GM19328 (cell line): ENCODE data around the gene ORC1.
"Not testable (repeated sequence)": the region's sequence is repeated elsewhere in the genome, so short reads cannot be mapped to it uniquely, and the experiment has no call there.

Source experiments
- ATAC-seq: cut with Tn5 transposase; IDR thresholded peaks from one replicate; pipeline ENCODE4 v1.9.1; 2021; ENCODE audit warnings: mild to moderate bottlenecking, moderate library complexity; ENCODE audit not compliant: unreplicated experiment

ORC1 gene

DNA sequence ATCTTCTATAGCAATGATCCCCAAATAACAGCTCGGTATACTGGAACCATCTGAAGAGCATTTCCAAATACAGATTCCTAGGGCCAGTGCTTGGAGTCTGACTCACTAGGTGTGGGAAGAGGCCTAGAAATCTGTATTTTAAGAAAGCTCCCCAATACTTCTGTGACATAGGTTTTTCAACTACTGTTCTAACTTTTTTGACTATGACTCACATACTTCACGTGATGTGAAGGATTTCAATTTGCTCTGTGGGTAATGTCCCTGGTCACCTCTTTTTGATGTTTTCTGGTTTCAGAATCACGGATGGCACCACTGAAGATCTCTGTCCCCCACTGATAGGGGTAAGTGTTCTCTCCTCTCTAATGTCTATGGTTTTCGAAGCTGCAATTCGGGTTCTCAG is 11.0 kb downstream of the ORC1 start:
- no peak for ATAC-seq

- ATAC-seq, result no peak
Measured at GRCh38 chr1:52386458-52386857, 17.8 kb downstream of the ORC1 start.

DNA sequence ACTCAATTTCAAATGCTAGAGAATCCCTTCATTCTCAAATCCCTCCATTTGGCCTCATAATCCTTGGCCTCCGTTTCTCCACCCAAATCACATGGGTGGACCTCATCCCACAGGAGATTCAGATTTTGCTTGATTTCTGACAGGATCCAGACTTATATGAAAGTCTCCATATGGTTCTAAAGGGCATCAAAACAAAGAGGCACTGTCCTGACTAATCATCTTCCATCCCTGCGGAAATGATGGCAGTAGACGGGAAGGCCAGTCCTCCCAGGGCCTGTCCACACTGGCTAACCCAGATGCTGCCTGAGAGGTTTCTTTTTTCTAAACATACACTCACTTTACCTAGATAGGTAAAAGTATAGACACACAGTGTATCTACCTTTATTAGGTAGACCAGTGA is 18.8 kb downstream of the ORC1 start:
- no peak for ATAC-seq

DNA sequence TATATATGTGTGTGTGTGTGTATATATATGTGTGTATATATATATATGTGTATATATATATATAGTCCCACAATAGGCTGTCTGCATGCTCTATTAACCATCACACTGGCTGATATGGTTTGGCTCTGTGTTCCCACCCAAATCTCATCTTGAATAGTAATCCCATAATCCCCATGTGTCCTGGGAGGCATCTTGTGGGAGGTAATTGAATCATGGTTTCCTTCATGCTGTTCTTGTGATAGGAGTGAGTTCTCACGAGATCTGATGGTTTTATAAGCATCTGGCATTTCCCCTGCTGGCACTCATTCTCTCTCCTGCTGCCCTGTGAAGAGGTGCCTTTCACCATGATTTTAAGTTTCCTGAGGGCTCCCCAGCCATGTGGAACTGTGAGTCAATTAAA is 34.4 kb downstream of the ORC1 start:
- ATAC-seq, result not testable (repeated sequence)

GRCh38 chr1:52368383-52369172 is 35.6 kb downstream of the ORC1 start:
- ATAC-seq, result no peak

- no peak for ATAC-seq
Measured at GRCh38 chr1:52367272-52367671, 37.0 kb downstream of the ORC1 start.

GRCh38 chr1:52366517-52366827 is 37.8 kb downstream of the ORC1 start:
- ATAC-seq, result no peak

GRCh38 chr1:52365746-52366516 is 38.3 kb downstream of the ORC1 start, which contains the start of gene CC2D1B:
CC2D1B (minus strand) TSS chr1:52366205; CDS start chr1:52364620, 1,585 bp downstream.
- ATAC-seq, result peak; percentile 94

- ATAC-seq, result no peak
Measured at GRCh38 chr1:52365071-52365745, 39.0 kb downstream of the ORC1 start.

DNA sequence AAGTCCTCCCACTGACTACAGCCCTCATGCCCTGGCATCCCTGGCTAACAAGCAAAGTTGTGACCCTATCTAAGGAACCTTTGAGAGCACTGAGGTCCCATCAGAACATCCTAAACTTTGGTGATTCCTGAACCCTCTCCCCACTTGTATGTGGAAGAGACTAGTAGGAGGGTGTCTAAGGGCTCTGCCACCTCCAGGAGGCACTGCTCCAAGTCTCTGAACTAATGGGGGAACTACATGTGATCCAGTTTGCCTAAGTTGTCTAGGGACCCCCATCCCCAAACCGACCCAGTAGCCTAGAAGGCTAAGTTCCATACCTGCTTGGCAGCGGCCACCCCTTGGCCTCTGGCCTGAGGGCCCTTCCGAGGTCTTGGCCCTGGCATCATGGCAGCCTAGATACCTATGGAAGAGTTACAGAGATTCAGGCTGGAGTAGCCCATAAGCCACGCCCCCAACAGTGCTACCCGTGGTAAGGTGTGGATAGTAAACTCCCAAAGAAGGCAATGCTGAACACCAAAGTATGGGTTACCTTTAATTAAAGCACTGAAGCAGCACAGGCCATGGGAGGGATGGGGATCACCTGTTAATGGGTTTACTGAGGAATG is 39.9 kb downstream of the ORC1 start:
- ATAC-seq, result no peak

DNA sequence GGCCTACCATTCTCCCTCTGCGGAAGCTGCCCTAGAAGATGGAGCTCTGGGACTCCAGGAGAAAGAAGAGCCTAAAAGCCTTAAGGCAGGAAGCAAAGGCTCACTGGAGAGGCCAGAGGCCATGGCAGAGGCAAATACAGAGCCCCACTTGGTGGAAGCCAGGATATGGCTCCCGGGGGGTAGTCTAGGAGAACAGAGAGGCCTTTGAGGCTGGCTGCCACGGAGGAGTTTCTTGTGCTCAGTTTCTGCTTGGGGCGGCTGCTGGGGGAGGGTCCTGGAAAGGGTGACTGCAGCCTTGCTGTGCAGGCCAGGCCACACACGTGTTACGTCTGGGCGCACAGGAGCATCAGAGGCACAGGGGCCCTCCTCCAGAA is 43.6 kb downstream of the ORC1 start:
- no peak for ATAC-seq

DNA sequence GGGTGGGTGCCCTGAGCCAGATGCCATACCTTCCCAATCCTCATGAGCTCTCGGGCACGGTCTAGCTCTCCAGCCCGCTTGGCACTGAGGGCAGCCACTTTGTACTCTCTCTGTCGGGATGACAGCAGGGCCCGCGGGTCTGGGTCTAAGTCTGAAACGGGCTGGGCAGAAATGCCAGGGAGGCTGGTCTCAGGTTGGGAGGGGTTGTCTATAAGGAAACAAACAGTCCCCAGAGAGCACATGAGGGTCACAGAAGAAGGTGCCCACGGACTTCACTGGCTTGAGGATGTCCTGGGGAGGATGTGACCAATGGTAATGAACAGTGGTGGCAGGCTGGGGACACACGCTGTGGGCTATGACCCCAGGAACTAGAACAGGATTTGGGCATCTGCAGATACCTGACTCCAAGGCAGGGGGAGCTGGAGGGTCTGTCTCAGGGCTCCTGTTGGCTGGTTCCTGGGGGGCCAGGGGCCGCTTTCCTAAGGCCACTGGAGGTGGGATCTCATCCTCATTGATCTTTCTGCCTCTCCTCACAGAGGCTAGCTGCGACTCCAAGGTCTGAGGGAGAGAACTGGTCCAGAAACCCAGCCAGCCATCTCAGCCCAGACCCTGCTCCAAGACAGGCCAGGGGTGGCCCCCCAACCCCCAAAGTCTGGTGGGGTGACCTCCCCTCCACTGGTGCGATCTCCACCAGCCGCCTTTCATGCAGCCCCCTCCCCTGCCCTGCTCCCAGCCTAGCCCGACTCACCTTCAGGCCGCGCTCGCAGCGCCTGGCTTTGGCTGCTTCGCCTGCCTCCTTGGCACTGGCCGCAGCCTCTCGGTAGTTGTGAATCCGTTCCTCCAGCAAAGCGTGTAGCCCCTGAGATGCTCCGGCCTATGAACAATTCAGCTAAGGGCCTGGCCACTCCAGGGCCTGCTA is 44.3 kb downstream of the ORC1 start:
- no peak for ATAC-seq

- ATAC-seq, result no peak
Measured at GRCh38 chr1:52358851-52359497, 45.2 kb downstream of the ORC1 start.

DNA sequence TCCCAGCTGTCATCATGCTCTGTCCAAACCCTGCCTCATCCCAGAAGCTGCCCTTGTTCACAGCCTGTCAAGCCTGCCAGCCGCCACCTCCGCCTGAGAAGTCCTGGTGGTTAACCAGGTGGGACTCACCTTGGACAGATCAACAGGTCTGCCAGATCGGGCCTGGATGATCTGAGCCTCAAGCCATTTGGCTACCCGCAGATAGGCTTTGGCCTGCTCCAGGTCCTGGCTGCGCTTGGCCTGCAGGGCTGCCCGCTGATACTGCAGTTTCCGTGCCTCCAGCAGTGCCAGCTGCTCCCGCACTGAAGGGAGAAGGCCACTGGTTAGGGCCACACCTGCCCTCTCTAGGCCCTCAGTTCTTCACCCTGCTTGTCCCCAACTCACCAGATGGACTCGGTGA is 46.8 kb downstream of the ORC1 start:
- ATAC-seq, result no peak

DNA sequence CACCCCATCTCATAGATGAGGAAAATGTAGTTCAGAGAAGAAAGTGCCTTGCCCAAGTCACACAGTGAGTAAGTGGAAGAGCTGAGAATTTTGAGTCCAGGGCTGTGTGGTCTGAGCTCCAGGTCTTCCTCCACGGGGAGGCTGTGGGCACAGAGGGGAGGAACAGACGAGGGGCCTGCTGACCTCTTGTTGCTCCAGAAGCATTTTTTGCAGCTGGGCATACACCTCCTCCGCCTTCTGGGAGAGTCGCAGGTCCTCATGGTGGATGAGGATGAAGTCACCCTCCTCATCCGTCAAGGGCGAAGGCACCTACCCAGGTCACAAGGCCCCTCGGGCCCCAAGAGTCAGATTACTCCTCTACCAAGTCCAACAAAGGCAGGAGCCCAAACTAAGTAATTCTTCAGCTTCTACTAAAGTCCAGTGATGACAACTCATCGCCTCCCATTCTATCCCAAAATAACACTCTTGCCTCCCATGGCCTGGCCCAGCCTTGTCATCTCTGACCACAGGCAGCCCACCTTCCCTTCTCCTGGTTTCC is 47.3 kb downstream of the ORC1 start:
- no peak for ATAC-seq

DNA sequence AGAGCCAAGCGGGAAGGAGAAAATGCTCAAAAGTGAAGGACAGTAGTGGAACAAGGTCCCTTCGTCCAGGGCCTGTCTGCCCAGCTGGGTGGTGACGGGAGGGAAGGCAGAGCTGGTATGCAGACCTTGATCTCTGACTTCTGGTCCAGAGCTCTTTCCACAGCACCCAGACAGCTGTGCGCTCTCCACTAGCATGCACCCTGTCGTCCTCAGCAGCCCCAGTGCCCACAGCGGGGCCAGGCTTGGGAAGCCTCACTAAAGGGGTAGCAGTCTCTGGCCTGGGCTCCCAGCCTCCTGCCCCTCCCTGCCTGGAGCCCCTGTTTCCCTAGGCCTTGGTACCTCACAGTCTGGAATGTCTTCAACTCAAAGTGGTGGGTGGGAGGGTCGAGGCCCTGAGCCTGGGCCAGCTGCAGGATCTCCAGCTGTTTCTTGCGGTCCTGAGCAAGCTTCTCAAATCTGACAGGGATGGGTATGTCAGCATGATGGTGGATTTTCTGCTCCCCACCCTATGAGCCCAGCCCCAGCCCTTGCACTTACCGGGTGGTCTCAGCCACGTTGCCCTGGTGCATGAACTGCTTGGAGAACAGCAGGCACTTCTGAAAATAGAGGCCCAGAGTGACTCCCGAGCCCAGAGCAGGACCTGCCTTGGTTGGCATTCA is 48.2 kb downstream of the ORC1 start:
- no peak for ATAC-seq

DNA sequence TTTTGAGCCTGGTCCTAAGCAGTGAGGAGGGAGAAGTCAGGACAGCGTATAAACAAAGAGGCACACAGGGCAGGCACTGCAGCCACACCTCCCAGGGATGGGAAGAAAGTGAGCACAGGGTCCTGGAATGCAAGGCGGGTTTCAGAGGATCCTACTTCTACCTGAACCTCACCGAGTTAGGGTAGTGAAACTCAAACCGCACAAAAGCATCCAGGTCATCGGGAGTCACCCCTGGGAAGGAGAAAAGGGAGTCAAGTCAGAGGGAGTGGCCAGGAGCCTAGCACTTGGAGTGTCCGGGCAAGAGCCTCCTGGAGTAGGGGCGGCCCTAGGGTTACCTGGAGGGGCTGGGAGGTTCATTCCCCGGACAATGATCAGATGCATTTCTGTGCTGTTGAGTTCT is 48.8 kb downstream of the ORC1 start:
- no peak for ATAC-seq

DNA sequence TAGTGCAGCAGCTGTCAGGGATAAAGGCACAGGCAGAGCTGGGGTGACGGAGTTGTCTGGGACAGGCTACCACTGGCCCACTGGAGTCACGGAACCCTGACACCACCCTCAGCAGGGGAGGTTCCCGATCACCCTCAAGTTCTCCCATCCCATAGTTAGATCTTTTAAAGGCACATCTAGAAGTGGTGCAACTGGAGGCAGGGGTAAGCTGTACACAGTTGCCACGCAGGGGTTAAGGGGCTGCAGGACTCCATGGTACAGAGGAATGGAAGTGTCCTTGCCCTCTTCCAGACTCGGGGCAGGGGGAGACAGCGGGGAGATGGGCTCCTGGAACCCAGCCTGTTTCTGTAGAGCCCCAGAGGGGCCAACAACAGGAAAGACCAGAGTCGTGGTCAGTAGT is 51.5 kb downstream of the ORC1 start:
- no peak for ATAC-seq

DNA sequence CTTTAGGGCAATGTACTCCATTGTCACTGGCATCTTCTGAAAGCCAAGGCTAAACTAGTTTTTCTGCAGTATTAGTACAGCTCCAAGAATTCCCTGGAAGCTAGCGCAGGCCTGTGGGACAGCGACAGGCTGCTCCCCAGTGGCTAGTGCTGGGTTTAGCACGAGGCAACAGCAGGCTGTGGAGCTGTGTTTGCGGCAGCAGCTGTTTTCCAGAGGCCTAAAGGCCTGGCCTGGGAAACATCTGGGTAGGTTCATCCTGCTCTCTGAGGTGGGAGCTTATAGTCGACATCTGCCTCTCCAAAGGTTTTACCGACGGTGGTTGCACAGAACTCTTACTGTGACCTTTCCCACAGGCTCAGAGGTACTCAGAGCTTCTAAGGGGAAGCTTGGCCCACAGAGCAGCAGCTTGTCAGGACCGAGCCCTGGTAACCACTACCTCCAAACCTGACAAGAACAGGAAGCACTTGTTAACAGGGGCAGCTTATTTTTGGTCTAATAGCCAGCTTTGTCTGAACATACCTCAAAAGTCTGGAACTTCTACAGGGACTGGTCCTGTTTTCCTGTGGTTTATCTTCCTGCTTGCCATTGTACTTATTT is 55.4 kb downstream of the ORC1 start:
- ATAC-seq, result no peak
